Dedifferentiated amniotic fluid mesenchymal stem cell (primary cell): ENCODE measurements around the gene LRP5.
A peak's percentile ranks its signal among the peaks of the same experiment; 100 is the strongest.
"Not testable (repeated sequence)": the region's sequence is repeated elsewhere in the genome, so short reads cannot be mapped to it uniquely, and the experiment has no call there.

Experiments used
- DNase-seq: peaks from one replicate; pipeline ENCODE4 v3.0.0-alpha.2; 2016; ENCODE audit errors: extremely low spot score

LRP5 gene

GRCh38 chr11:68328374-68329091 lies 16.1 kb downstream of the LRP5 start:
- DNase-seq = no peak

- DNase-seq = no peak
Measured at GRCh38 chr11:68329536-68329935, 17.1 kb downstream of the LRP5 start.

- DNase-seq = peak; percentile 24
Measured at GRCh38 chr11:68329978-68330699, 17.7 kb downstream of the LRP5 start.

- DNase-seq = no peak
Measured at GRCh38 chr11:68330700-68331337, 18.4 kb downstream of the LRP5 start.

GRCh38 chr11:68331338-68331947 lies 19.1 kb downstream of the LRP5 start:
- DNase-seq = no peak

- DNase-seq = no peak
Measured at GRCh38 chr11:68332186-68332585, 19.8 kb downstream of the LRP5 start.

- DNase-seq = no peak
Measured at GRCh38 chr11:68333173-68333572, 20.8 kb downstream of the LRP5 start.

GRCh38 chr11:68334923-68335322 lies 22.5 kb downstream of the LRP5 start:
- no peak for DNase-seq

GRCh38 chr11:68335683-68336082 lies 23.3 kb downstream of the LRP5 start:
- DNase-seq = no peak

- DNase-seq = no peak
Measured at GRCh38 chr11:68336716-68337115, 24.3 kb downstream of the LRP5 start.

- DNase-seq = no peak
Measured at GRCh38 chr11:68337399-68337835, 25.0 kb downstream of the LRP5 start.

- peak; percentile 84 for DNase-seq
Measured at GRCh38 chr11:68338051-68338780, 25.8 kb downstream of the LRP5 start.

- DNase-seq = no peak
Measured at GRCh38 chr11:68340003-68340767, 27.8 kb downstream of the LRP5 start.

GRCh38 chr11:68340784-68341556 lies 28.6 kb downstream of the LRP5 start:
- DNase-seq = no peak

GRCh38 chr11:68341557-68342458 lies 29.4 kb downstream of the LRP5 start:
- no peak for DNase-seq

GRCh38 chr11:68342459-68343158 lies 30.2 kb downstream of the LRP5 start:
- DNase-seq = no peak

GRCh38 chr11:68343761-68344256 lies 31.4 kb downstream of the LRP5 start:
- no peak for DNase-seq

- DNase-seq = not testable (repeated sequence)
Measured at GRCh38 chr11:68344821-68345220, 32.4 kb downstream of the LRP5 start.
